Mammary epithelial cell (primary cell): ENCODE results near the gene KCNG2.

Experiments
- CTCF ChIP-seq, 2 donors: IDR thresholded peaks in 1 of 2; conservative IDR thresholded peaks in 1 of 2; 2 replicates each; pipeline ENCODE4 v1.5.1; 2011 to 2012; ENCODE audit warnings: inconsistent platforms in 2 of 2, low read length in 2 of 2, mild to moderate bottlenecking in 2 of 2, control low read depth in 1 of 2, low read depth in 1 of 2; ENCODE audit not compliant: insufficient read depth in 1 of 2; ENCODE audit errors: extremely low read depth in 1 of 2
- EZH2 ChIP-seq: IDR thresholded peaks from 2 replicates; pipeline ENCODE4 v1.6.1; 2012; ENCODE audit warnings: low read length, inconsistent platforms, borderline replicate concordance

GRCh38 chr18:79771446-79772107, 26.2 kb upstream of the KCNG2 start:
- TF ChIP-seq CTCF (conservative IDR thresholded peaks at IDR 0.05 in 1 of 2, IDR thresholded peaks at IDR 0.05 in 1 of 2; ENCODE audit: extremely low read depth in 1 of 2, insufficient read depth in 1 of 2, low read depth in 1 of 2, low read length in 2 of 2) (no peak), EZH2 (no peak)
